ENCODE data around the gene RGS7. TPM values are rescaled to one million over a fixed set of nuclear protein-coding genes. Genes with fewer than 3 reads are reported as not detected.
"Not testable (repeated sequence)": the region's sequence is repeated elsewhere in the genome, so short reads cannot be mapped to it uniquely, and the experiment has no call there.

RGS7 gene
- total RNA-seq, 2 donors from 2014 or later = 0.10 to 0.24 TPM

DNA sequence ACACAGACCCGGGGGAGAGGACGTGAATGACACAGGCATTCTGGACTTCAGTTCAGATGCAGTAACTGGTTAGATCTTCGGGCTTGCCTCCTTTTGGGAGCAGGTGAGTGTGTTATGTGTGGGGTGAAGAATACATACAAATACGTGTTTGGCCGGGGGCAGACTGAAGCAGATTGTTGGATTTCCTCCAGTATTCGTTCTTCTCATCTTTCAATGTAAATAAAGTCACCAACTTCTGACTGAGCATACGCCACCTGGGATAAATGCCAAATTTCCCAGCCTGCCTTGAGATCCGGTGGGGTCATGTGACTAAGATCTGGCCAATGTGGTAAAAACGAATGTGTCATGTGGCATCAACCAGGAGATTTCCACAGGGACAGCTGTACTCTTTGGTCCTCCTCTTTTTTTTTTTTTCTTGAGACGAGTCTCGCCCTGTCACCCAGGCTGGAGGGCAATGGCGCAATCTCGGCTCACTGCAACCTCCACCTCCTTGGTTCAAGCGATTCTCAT lies 189.8 kb downstream of the RGS7 start:
- TF ChIP-seq, protein P1, sequence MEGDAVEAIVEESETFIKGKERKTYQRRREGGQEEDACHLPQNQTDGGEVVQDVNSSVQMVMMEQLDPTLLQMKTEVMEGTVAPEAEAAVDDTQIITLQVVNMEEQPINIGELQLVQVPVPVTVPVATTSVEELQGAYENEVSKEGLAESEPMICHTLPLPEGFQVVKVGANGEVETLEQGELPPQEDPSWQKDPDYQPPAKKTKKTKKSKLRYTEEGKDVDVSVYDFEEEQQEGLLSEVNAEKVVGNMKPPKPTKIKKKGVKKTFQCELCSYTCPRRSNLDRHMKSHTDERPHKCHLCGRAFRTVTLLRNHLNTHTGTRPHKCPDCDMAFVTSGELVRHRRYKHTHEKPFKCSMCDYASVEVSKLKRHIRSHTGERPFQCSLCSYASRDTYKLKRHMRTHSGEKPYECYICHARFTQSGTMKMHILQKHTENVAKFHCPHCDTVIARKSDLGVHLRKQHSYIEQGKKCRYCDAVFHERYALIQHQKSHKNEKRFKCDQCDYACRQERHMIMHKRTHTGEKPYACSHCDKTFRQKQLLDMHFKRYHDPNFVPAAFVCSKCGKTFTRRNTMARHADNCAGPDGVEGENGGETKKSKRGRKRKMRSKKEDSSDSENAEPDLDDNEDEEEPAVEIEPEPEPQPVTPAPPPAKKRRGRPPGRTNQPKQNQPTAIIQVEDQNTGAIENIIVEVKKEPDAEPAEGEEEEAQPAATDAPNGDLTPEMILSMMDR (IDR thresholded peaks at IDR 0.05) = no peak
- Histone ChIP-seq H3K36me3 (no peaks in the 10 kb centered on the region), H3K27ac (no peak overlapping the region), H3K9ac (ENCODE audit: low read depth in 2 of 2, low read length in 2 of 2) (no peak overlapping the region), H3K4me1 (no peaks in the 10 kb centered on the region), H3K27me3 (no peaks in the 10 kb centered on the region), H3K9me3 (no peaks in the 10 kb centered on the region), H3K4me3 (no peak overlapping the region)
- intact Hi-C loops (cut with DNase I) = no loop called here
- no peak for DNase-seq

DNA sequence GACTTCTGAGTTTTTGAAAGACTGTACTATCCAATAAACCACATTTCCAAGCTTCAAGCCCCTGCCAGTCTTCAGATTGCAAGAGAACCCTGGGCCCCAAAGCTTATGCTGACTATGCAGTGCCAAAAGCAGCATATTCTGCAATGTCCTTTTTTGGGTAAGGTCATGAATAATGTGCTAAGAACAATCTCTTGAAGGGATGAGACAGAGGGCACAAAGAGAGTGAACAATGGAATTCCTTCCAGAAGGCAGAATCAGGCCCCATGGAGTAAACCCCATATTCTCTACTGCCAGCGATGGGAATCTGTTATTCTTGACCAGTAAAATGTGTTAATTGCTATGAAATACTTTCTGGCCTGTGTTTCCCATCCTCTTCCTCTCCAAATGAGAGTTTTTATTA lies 190.4 kb downstream of the RGS7 start:
- Histone ChIP-seq H3K9me3 (no peaks in the 10 kb centered on the region), H3K4me3 (no peak overlapping the region), H3K36me3 (no peaks in the 10 kb centered on the region), H3K27ac (no peak overlapping the region), H3K4me1 (no peaks in the 10 kb centered on the region), H3K9ac (ENCODE audit: low read depth in 2 of 2, low read length in 2 of 2) (no peak overlapping the region), H3K27me3 (no peaks in the 10 kb centered on the region)
- DNase-seq = no peak
- TF ChIP-seq, protein P1 (IDR thresholded peaks at IDR 0.05) = no peak
- intact Hi-C loops (cut with DNase I) = no loop called here

DNA sequence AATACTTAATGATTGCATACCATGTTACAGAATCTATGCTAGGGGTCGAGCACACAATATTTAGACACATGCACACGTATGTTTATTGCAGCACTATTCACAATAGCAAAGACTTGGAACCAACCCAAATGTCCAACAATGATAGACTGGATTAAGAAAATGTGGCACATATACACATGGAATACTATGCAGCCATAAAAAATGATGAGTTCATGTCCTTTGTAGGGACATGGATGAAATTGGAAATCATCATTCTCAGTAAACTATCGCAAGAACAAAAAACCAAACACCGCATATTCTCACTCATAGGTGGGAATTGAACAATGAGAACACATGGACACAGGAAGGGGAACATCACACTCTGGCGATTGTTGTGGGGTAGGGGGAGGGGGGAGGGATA lies 191.7 kb downstream of the RGS7 start:
- H3K36me3 ChIP-seq; DNase-seq; H3K4me1 ChIP-seq; H3K4me3 ChIP-seq; H3K9ac ChIP-seq (ENCODE audit: low read depth in 2 of 2, low read length in 2 of 2); H3K27me3 ChIP-seq; H3K27ac ChIP-seq; H3K9me3 ChIP-seq; intact Hi-C loops (cut with DNase I): not testable (repeated sequence)

DNA sequence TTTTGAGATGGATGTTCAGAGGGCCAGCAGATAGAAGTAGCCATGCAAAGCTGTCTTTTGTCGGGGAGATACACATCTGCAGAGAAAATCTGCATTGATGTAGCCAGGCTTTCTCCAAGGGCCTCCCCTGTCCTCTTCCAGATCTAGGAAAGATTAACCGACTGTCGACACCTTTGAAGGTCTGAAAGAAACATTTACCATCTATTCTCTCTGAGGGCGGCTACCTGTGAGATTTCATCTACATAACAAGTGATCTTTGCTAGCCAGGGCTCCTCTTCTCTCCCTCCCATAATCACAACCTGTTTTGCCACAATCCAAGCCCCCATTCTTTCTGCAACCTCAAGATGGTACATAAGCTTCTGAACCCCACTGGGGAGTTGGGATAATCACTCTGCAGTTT lies 193.6 kb downstream of the RGS7 start:
- Histone ChIP-seq H3K9ac (ENCODE audit: low read depth in 2 of 2, low read length in 2 of 2) (no peak overlapping the region), H3K27ac (no peak overlapping the region), H3K4me3 (no peak overlapping the region), H3K9me3 (no peaks in the 10 kb centered on the region), H3K27me3 (no peaks in the 10 kb centered on the region), H3K36me3 (no peaks in the 10 kb centered on the region), H3K4me1 (no peaks in the 10 kb centered on the region)
- intact Hi-C loops (cut with DNase I) = no loop called here
- TF ChIP-seq, protein P1 (IDR thresholded peaks at IDR 0.05) = no peak
- no peak for DNase-seq

DNA sequence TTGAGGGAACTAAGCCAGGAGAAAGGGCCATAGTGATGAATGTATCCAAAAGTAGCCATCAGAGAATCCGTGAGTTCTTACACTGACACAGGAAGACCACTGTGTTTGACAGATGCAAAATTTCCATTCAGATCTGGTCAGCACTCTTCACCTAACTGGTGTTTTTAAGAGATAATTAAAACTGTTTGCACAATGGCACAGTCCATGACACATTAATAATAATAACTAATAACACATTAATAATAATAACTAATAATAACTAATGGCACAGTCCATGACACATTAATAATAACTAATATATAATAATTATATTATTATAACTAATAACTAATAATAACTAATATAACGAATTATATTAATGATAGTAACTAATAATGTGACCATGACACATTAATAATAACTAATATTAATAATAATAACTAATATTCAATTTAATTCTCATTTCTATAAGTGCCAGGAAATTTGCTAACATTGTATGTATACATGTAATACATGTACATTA lies 195.8 kb downstream of the RGS7 start:
- Histone ChIP-seq H3K4me1 (no peaks in the 10 kb centered on the region), H3K27ac (no peak overlapping the region), H3K36me3 (no peaks in the 10 kb centered on the region), H3K9ac (ENCODE audit: low read depth in 2 of 2, low read length in 2 of 2) (no peak overlapping the region), H3K27me3 (no peaks in the 10 kb centered on the region), H3K4me3 (no peak overlapping the region), H3K9me3 (no peaks in the 10 kb centered on the region)
- TF ChIP-seq, protein P1 (IDR thresholded peaks at IDR 0.05) = no peak
- intact Hi-C loops (cut with DNase I) = no loop called here
- DNase-seq = no peak

DNA sequence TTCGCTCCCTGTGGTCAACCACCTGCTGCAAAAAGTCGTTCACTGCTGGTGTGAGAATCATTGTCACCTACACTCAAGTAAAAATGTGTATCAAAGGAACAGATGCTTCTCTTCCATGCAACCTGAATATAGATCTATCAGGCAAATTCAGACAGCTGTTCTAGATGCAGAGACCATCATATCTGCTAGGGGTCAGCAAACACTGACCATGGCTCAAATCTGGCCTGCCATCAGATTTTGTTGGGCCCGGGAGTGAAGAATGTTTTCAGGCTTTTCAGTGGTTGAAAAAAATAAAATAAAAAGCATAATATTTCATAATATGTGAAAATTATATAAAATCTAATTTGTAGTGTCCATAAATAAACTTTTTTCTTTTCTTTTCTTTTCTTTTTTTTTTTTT lies 199.6 kb downstream of the RGS7 start:
- intact Hi-C loops (cut with DNase I) = no loop called here
- H3K36me3 ChIP-seq = no peaks in the 10 kb centered on the region
- H3K4me3 ChIP-seq = no peak overlapping the region
- no peaks in the 10 kb centered on the region for H3K27me3 ChIP-seq
- H3K9me3 ChIP-seq = no peaks in the 10 kb centered on the region
- no peaks in the 10 kb centered on the region for H3K4me1 ChIP-seq
- TF ChIP-seq, protein P1 (IDR thresholded peaks at IDR 0.05) = no peak
- no peak overlapping the region for H3K27ac ChIP-seq
- no peak overlapping the region for H3K9ac ChIP-seq (ENCODE audit: low read depth in 2 of 2, low read length in 2 of 2)
- DNase-seq = no peak
